ENCODE data around the gene GLI3.

- TF ChIP-seq CTCF (IDR thresholded peaks at IDR 0.05) = no peak
- no peak for TF ChIP-seq POLR2A (IDR thresholded peaks at IDR 0.05)
Measured at GRCh38 chr7:42137941-42138340, 99.1 kb downstream of the GLI3 start.

Measured in adrenal gland (tissue), 5 donors.